PC-3 (cell line): Measurements from ENCODE around the gene PPARG. TPM values are rescaled to one million over a fixed set of nuclear protein-coding genes. Genes with fewer than 3 reads are reported as not detected.

Experiments
- ATAC-seq: fragments of 200-7000 bp; cut with Tn5 transposase; 2 replicates; pipeline ENCODE4 v1.9.1; 2020; ENCODE audit warnings: mild to moderate bottlenecking, moderate library complexity
- BruUV-seq: library from RNA; stranded (reverse); fragments of 400-500 nt; replicated peaks from 2 replicates; lab custom pipeline; 2021; lab: Mats Ljungman, UMichigan
- CTCF ChIA-PET: fragments of 300-600 bp; sonication (Branson Sonifier 250); formaldehyde crosslinking; loops from one replicate; lab custom pipeline; 2022; ENCODE audit warnings: antibody characterized with exemption; lab: Charles Lee
- POLR2A ChIA-PET: fragments of 300-600 bp; sonication (Branson Sonifier 250); formaldehyde crosslinking; loops from one replicate; lab custom pipeline; 2022; ENCODE audit warnings: antibody characterized with exemption; ENCODE audit not compliant: unreplicated experiment; lab: Charles Lee
- DNase-seq: peaks from one replicate; pipeline ENCODE4 v3.0.0-alpha.2; 2015
- H2AFZ ChIP-seq: fragments of 300-600 bp; sonication (generic); 2 replicates; pipeline ENCODE4 v1.6.0; 2016; ENCODE audit warnings: antibody characterized with exemption, low read length
- H3F3A ChIP-seq: fragments of 300-600 bp; sonication (generic); one replicate; pipeline ENCODE4 v1.6.0; 2017; ENCODE audit warnings: antibody characterized with exemption, low read length, control low read depth, mild to moderate bottlenecking; ENCODE audit not compliant: unreplicated experiment
- H3K27ac ChIP-seq: fragments of 300-600 bp; sonication (generic); 2 replicates; pipeline ENCODE4 v1.5.1; 2016; ENCODE audit warnings: mild to moderate bottlenecking, low read length
- H3K27me3 ChIP-seq: fragments of 300-600 bp; sonication (generic); 2 replicates; pipeline ENCODE4 v1.6.1; 2016; ENCODE audit warnings: low read length, mixed read lengths
- H3K36me3 ChIP-seq: fragments of 300-600 bp; sonication (generic); 2 replicates; pipeline ENCODE4 v1.6.1; 2016; ENCODE audit warnings: low read depth, mixed run types, low read length, mixed read lengths
- H3K4me1 ChIP-seq: fragments of 300-600 bp; sonication (generic); 2 replicates; pipeline ENCODE4 v1.5.1; 2016; ENCODE audit warnings: low read length; ENCODE audit not compliant: insufficient read depth
- H3K4me2 ChIP-seq: fragments of 300-600 bp; sonication (generic); 2 replicates; pipeline ENCODE4 v1.6.0; 2016; ENCODE audit warnings: low read length
- H3K4me3 ChIP-seq: fragments of 300-600 bp; sonication (generic); 2 replicates; pipeline ENCODE4 v1.5.1; 2016; ENCODE audit warnings: mild to moderate bottlenecking, low read length, mixed read lengths
- H3K79me2 ChIP-seq: fragments of 300-600 bp; sonication (generic); 2 replicates; pipeline ENCODE4 v1.6.1; 2017; ENCODE audit warnings: low read length, mixed read lengths
- H3K9ac ChIP-seq: fragments of 300-600 bp; sonication (generic); 2 replicates; pipeline ENCODE4 v1.6.0; 2016; ENCODE audit warnings: mild to moderate bottlenecking, low read length
- H3K9me2 ChIP-seq: fragments of 300-600 bp; sonication (generic); replicated peaks from 2 replicates; pipeline ENCODE4 v1.6.1; 2016; ENCODE audit warnings: mixed run types, low read length, mixed read lengths
- H3K9me3 ChIP-seq: fragments of 300-600 bp; sonication (generic); 2 replicates; pipeline ENCODE4 v1.6.1; 2016; ENCODE audit warnings: low read length, mixed read lengths
- H4K20me1 ChIP-seq: fragments of 300-600 bp; sonication (generic); 2 replicates; pipeline ENCODE4 v1.6.1; 2016; ENCODE audit warnings: low read length, mixed read lengths
- CTCF ChIP-seq: fragments of 300-600 bp; sonication (generic); conservative IDR thresholded peaks from 2 replicates; pipeline ENCODE4 v1.5.1; 2017; ENCODE audit warnings: antibody characterized with exemption, low read depth, mild to moderate bottlenecking, low read length
- EZH2 ChIP-seq: fragments of 300-600 bp; sonication (generic); IDR thresholded peaks from one replicate; pipeline ENCODE4 v1.6.1; 2017; ENCODE audit warnings: antibody characterized with exemption, mild to moderate bottlenecking, low read length; ENCODE audit not compliant: unreplicated experiment
- EZH2phosphoT487 ChIP-seq: fragments of 300-600 bp; sonication (generic); IDR thresholded peaks from 2 replicates; pipeline ENCODE4 v1.6.1; 2018; ENCODE audit warnings: mild to moderate bottlenecking, antibody characterized with exemption, low read length, borderline replicate concordance
- intact Hi-C: fragments of 100-400 bp; cut with micrococcal nuclease; formaldehyde crosslinking; loops from 2 replicates; pipeline ENCODE4 v1.9.0; 2023
- total RNA-seq: library from RNA; depleted of rRNA; stranded (reverse); fragments of >200 nt; gene quantifications from 2 replicates; pipeline ENCODE4 v1.2.3, GENCODE V29; 2014

PPARG gene
- total RNA-seq, 1 experiment from 2014 or later = 250 TPM

- no peaks in the 10 kb centered on the region for H3K9me3 ChIP-seq
- H3K9ac ChIP-seq = peak overlapping the region; percentile 91
- no peak for ATAC-seq
- intact Hi-C loops = loop anchor here (1.0 to 2.0 kb wide), 4 partner anchors 27 to 101 kb away; no protein-coding TSS in a partner anchor
- H3K4me3 ChIP-seq = no peak overlapping the region
- H2AFZ ChIP-seq = no peak overlapping the region
- no peak overlapping the region for H3K4me2 ChIP-seq
- no TSS peak for BruUV-seq
- no peaks in the 10 kb centered on the region for H3K9me2 ChIP-seq
- H3K27me3 ChIP-seq = no peaks in the 10 kb centered on the region
- H4K20me1 ChIP-seq = no peaks in the 10 kb centered on the region
- CTCF ChIA-PET = no interaction called here
- H3K79me2 ChIP-seq = peaks cover 12% of the 10 kb centered on the region
- H3K27ac ChIP-seq = peak overlapping the region; percentile 99
- peaks cover 22% of the 10 kb centered on the region for H3F3A ChIP-seq
- peaks cover 43% of the 10 kb centered on the region for H3K4me1 ChIP-seq
- H3K36me3 ChIP-seq = no peaks in the 10 kb centered on the region
- TF ChIP-seq EZH2phosphoT487 (no peak), CTCF (no peak), EZH2 (no peak)
- DNase-seq = no peak
- POLR2A ChIA-PET = no interaction called here
These were observed 183.2 kb downstream of the PPARG start for GRCh38 chr3:12472000-12472610.

GRCh38 chr3:12472796-12473195 lies 183.9 kb downstream of the PPARG start:
- H3K4me2 ChIP-seq = no peak overlapping the region
- intact Hi-C loops = no loop called here
- CTCF ChIA-PET = no interaction called here
- peak overlapping the region; percentile 99 for H3K27ac ChIP-seq
- H2AFZ ChIP-seq = no peak overlapping the region
- no peaks in the 10 kb centered on the region for H3K9me2 ChIP-seq
- H3K4me1 ChIP-seq = peaks cover 50% of the 10 kb centered on the region
- H3K9me3 ChIP-seq = no peaks in the 10 kb centered on the region
- DNase-seq = no peak
- no peaks in the 10 kb centered on the region for H4K20me1 ChIP-seq
- H3K4me3 ChIP-seq = no peak overlapping the region
- H3K9ac ChIP-seq = peak overlapping the region; percentile 91
- H3K79me2 ChIP-seq = peaks cover 15% of the 10 kb centered on the region
- H3K36me3 ChIP-seq = no peaks in the 10 kb centered on the region
- no peaks in the 10 kb centered on the region for H3K27me3 ChIP-seq
- no TSS peak for BruUV-seq
- POLR2A ChIA-PET = no interaction called here
- TF ChIP-seq EZH2phosphoT487 (no peak), EZH2 (no peak), CTCF (no peak)
- H3F3A ChIP-seq = peaks cover 24% of the 10 kb centered on the region
- ATAC-seq = no peak

- ATAC-seq (no peak), DNase-seq (peak; percentile 1)
- intact Hi-C loops = no loop called here
- no peaks in the 10 kb centered on the region for H3K27me3 ChIP-seq
- ChIA-PET CTCF (no interaction called here), POLR2A (no interaction called here)
- no peak overlapping the region for H3K9ac ChIP-seq
- peaks cover 21% of the 10 kb centered on the region for H3K79me2 ChIP-seq
- no peaks in the 10 kb centered on the region for H4K20me1 ChIP-seq
- no peak overlapping the region for H2AFZ ChIP-seq
- H3K9me3 ChIP-seq = no peaks in the 10 kb centered on the region
- no peak overlapping the region for H3K4me2 ChIP-seq
- no peaks in the 10 kb centered on the region for H3K36me3 ChIP-seq
- H3K4me3 ChIP-seq = no peak overlapping the region
- H3K4me1 ChIP-seq = peaks cover 50% of the 10 kb centered on the region
- TF ChIP-seq EZH2phosphoT487 (no peak), CTCF (no peak), EZH2 (no peak)
- H3K27ac ChIP-seq = peak overlapping the region; percentile 99
- H3F3A ChIP-seq = peaks cover 24% of the 10 kb centered on the region
- no peaks in the 10 kb centered on the region for H3K9me2 ChIP-seq
- no TSS peak for BruUV-seq
These were observed 184.6 kb downstream of the PPARG start for GRCh38 chr3:12473511-12473910.
